ENCODE data around the gene TBX1. TPM values are rescaled to one million over a fixed set of nuclear protein-coding genes. Genes with fewer than 3 reads are reported as not detected.

The TBX1 gene
- total RNA-seq, 4 donors from 2014 or later: 1.0 to 23.2 (median 5.8) TPM

DNA sequence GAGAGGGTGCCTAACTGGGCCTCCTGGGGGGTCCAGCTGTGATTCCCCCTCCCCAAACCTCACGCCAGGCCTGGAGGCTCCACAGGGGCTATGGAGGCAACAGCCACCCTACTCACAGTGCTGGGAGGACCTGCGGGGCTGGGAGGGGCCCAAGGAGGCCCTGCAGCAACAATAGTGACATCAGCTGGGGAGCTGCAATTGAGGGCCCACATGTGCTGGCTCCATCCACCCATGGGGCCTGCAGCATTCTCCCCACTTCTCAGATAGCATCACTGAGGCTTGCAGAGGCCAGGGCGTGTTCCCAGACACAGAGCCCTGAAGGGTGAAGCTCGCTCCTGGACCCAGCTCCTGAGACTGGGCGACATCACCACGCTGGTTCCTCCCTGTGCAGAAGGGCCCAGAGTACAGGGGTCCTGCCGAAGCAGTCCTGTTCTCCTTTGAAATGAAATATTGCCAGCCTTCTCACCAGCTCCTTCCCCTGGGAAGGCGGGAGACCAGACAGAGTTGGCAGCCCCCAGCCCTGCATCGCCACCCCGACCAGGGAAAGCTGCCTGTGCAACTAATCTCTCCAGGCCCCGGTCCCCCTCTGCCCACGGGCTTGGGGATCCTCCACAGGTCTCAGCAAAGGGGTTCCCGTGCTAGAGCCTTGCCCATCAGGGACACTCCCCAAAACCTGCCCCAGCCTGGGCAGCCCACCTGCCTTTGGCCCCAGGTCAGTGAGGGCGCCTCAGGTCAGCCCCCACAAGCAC lies 8.9 kb upstream of the TBX1 start:
- Histone ChIP-seq H3K4me3 (no peak overlapping the region), H3K36me3 (no peaks in the 10 kb centered on the region), H3K27ac (no peak overlapping the region), H3K4me1 (peaks cover 0 to 13% of the 10 kb centered on the region in 2 donors), H3K9me3 (no peaks in the 10 kb centered on the region), H3K27me3 (peaks cover 10 to 19% of the 10 kb centered on the region in 2 donors)
- DNase-seq: no peak
- intact Hi-C loops (cut with DNase I; ENCODE audit: low total_unique reads): no loop called here
- no peak for TF ChIP-seq POLR2A (IDR thresholded peaks at IDR 0.05)
- TF ChIP-seq, protein P1, sequence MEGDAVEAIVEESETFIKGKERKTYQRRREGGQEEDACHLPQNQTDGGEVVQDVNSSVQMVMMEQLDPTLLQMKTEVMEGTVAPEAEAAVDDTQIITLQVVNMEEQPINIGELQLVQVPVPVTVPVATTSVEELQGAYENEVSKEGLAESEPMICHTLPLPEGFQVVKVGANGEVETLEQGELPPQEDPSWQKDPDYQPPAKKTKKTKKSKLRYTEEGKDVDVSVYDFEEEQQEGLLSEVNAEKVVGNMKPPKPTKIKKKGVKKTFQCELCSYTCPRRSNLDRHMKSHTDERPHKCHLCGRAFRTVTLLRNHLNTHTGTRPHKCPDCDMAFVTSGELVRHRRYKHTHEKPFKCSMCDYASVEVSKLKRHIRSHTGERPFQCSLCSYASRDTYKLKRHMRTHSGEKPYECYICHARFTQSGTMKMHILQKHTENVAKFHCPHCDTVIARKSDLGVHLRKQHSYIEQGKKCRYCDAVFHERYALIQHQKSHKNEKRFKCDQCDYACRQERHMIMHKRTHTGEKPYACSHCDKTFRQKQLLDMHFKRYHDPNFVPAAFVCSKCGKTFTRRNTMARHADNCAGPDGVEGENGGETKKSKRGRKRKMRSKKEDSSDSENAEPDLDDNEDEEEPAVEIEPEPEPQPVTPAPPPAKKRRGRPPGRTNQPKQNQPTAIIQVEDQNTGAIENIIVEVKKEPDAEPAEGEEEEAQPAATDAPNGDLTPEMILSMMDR (IDR thresholded peaks at IDR 0.05): no peak

DNA sequence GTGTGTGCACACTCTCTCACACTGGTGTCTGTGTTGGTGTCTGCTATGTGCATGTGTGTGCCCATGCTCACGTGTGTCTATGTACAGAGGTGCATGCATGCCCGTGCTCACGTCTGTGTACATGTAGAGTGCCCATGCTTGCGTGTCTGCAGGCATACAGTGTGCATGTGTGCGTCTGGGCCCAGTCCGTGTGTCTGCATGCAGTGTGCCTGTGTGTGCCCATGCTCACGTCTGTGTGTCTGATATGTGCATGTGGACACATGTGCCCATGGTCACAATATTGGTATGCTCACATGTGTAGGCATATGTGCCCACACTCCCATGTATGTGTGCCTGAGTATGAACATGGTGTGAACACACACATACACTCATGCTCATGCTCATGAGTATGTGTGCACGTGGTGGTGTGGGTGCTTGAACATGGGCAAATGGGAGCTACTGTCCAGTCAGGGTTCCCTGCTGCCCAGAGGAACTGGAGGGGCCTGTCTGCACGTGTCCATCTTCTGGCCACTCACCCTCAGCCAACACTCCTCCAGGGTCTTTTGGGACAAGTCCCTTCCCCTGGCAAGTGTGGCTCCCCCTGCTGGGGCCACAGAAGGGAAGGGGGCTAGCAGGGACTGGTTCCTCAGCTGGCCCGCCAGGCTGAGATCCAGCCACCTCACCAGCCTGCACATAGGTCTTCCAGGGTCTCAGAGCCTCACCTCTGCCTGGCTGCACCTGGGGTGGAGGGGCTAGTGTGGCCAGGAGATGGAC lies 7.3 kb upstream of the TBX1 start:
- DNase-seq: no peak
- intact Hi-C loops (cut with DNase I; ENCODE audit: low total_unique reads): no loop called here
- H3K4me1 ChIP-seq: peaks cover 0 to 15% of the 10 kb centered on the region in 2 donors
- H3K4me3 ChIP-seq: no peak overlapping the region
- no peak overlapping the region for H3K27ac ChIP-seq
- no peaks in the 10 kb centered on the region for H3K36me3 ChIP-seq
- H3K9me3 ChIP-seq: no peaks in the 10 kb centered on the region
- peaks cover 14 to 24% of the 10 kb centered on the region in 2 donors for H3K27me3 ChIP-seq
- TF ChIP-seq, protein P1 (IDR thresholded peaks at IDR 0.05): no peak
- TF ChIP-seq POLR2A (IDR thresholded peaks at IDR 0.05): no peak

DNA sequence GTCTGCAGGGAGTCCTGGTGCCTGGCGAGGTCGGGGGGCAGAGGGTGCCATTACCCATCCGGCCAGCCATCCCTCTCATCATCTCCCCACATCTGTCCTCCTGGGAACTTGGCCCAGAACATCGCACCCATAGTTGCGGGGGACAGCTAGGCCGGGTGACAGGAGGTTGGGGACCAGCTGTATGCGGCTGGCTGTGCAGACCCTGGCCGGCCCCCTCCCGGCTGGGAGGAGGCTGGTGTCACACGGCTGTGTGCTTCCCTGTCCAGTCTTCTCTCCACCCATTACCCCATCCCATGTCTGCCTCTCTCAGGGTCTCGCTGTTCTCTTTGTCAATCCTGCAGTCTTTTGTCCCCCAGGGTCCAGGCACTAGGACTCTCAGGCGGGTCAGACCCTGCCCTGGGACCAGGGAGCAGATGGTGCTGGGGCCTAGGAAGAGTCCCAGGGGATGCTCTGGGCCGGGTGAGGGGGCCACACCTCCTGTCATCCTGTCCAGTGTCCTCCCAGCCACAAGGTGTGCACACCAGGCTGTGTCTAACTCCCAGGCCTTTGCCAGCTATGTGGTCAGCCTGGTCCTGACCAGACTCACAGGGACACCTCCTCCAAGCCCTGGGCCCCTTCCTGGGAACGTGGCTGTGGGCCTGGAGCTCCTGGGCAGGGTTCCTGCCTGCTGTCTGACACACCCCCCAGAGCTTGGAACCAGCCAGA lies 6.4 kb upstream of the TBX1 start:
- H3K27ac ChIP-seq: no peak overlapping the region
- H3K4me3 ChIP-seq: no peak overlapping the region
- peaks cover 15 to 24% of the 10 kb centered on the region in 2 donors for H3K27me3 ChIP-seq
- DNase-seq: no peak
- H3K9me3 ChIP-seq: no peaks in the 10 kb centered on the region
- H3K4me1 ChIP-seq: peaks cover 0 to 15% of the 10 kb centered on the region in 2 donors
- intact Hi-C loops (cut with DNase I; ENCODE audit: low total_unique reads): no loop called here
- no peak for TF ChIP-seq POLR2A (IDR thresholded peaks at IDR 0.05)
- TF ChIP-seq, protein P1 (IDR thresholded peaks at IDR 0.05): no peak
- H3K36me3 ChIP-seq: no peaks in the 10 kb centered on the region

DNA sequence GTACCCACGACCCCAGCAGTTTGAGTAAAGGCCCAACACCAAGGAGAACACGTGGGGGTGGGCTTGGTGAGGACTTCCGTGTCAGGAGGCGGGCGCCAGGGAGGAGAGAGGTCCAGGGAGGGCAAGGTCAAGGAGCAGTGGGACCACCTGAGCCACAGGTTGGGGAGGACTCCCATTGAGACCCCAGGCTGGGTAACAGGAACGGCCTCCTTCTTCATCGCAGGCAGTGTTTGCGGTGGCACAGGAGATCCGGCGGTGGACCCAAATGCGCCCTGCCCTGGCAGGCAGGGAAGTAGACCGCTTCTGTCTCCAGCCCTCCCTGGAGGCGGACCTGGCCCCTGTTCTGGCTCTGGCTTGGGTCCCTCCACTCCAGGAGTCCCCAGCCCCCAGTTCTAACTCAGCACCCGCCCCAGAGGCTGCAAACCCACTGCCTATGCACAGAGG lies 5.9 kb upstream of the TBX1 start:
- no peak overlapping the region for H3K27ac ChIP-seq
- H3K4me3 ChIP-seq: no peak overlapping the region
- TF ChIP-seq, protein P1 (IDR thresholded peaks at IDR 0.05): no peak
- no peak for TF ChIP-seq POLR2A (IDR thresholded peaks at IDR 0.05)
- peaks cover 0 to 21% of the 10 kb centered on the region in 2 donors for H3K4me1 ChIP-seq
- H3K27me3 ChIP-seq: peaks cover 18 to 28% of the 10 kb centered on the region in 2 donors
- no peaks in the 10 kb centered on the region for H3K9me3 ChIP-seq
- no peaks in the 10 kb centered on the region for H3K36me3 ChIP-seq
- intact Hi-C loops (cut with DNase I; ENCODE audit: low total_unique reads): no loop called here
- no peak for DNase-seq

Data from uterus (tissue), 4 donors.